ENCODE results near the gene PSMB8. TPM values are rescaled to one million over a fixed set of nuclear protein-coding genes. Genes with fewer than 3 reads are reported as not detected.

The PSMB8 gene
- total RNA-seq, 1 experiment from 2014 or later = 0.96 TPM

DNA sequence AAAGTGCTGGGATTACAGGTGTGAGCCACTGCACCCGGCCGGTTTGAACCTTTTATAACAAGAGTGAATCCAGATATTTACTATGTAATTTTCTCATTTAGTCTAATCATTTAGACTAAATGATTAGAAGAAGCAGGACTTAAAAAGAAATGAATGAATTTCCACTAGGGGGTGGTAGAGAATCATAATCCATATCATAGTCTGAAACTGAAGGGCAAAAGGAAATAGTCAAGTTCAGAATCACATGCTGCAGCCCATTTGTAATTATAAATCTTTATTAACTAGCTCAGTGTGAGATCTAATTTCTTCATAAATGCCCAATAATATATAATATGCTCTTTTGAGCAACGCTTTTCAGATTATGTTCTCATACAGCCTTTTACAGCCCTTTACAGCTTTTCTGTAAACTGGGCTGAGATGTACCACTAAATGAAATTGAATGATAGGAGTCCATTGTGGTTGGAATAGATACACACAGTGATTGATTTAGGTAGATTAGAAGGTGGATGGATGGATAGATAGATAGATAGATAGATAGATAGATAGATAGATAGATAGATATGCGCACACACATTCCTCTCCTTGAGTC is 41.9 kb upstream of the PSMB8 start:
- Histone ChIP-seq H3K4me3 (replicated peaks in 1 of 2; ENCODE audit: low read depth in 1 of 2, low read length in 2 of 2) (no peak overlapping the region), H3K9me2 (ENCODE audit: insufficient read depth) (no peaks in the 10 kb centered on the region), H3K9ac (ENCODE audit: low read length) (no peak overlapping the region), H3K27me3 (ENCODE audit: insufficient read depth, low read length) (no peaks in the 10 kb centered on the region), H3K27ac (ENCODE audit: low read depth, low read length) (no peak overlapping the region), H3K9me3 (ENCODE audit: control insufficient read depth in 1 of 2, insufficient read depth in 1 of 2, low read depth in 1 of 2, low read length in 2 of 2) (no peaks in the 10 kb centered on the region), H3K4me2 (ENCODE audit: low read length) (no peak overlapping the region), H4K20me1 (ENCODE audit: insufficient read depth) (no peaks in the 10 kb centered on the region), H3K79me2 (ENCODE audit: insufficient read depth, low read length) (no peaks in the 10 kb centered on the region), H3K36me3 (ENCODE audit: control insufficient read depth in 1 of 2, insufficient read depth in 2 of 2, low read length in 2 of 2) (no peaks in the 10 kb centered on the region), H2AFZ (ENCODE audit: low read depth, low read length, poor library complexity, severe bottlenecking) (peak overlapping the region; percentile 80), H3K4me1 (ENCODE audit: control insufficient read depth in 1 of 2, insufficient read depth in 2 of 2, low read length in 2 of 2) (peaks cover 0 to 7% of the 10 kb centered on the region in 2 experiments; a peak in 2 of 4 replicates)
- DNase-seq (ENCODE audit: low read depth, low spot score) (peak; percentile 72), ATAC-seq (peak; percentile 80)
- ChIA-PET CTCF (interaction anchor here (0.6 to 2.1 kb wide), 14 partner anchors 8 to 101 kb away, joined by 3 to 39 read pairs (median 4); partner anchors contain the start of genes HLA-DMA, HLA-DMB and TAP2), RAD21 (ENCODE audit: low non-redundant PET in 1 of 2, low total read pairs in 2 of 2, uncharacterized antibody in 2 of 2, unreplicated experiment in 2 of 2) (interaction anchor here (1.0 to 1.7 kb wide), 3 partner anchors 48 to 99 kb away, joined by 3 to 8 read pairs (median 4); no protein-coding TSS in a partner anchor), POLR2A (interaction anchor here (1.4 to 1.6 kb wide), 2 partner anchors 85 to 99 kb away, joined by 6 to 19 read pairs; no protein-coding TSS in a partner anchor)
- intact Hi-C loops (cut with micrococcal nuclease) = loop anchor here (1.0 to 5.0 kb wide), 4 partner anchors 47 to 99 kb away; partner anchors contain the start of gene BRD2
- TF ChIP-seq, protein P1, sequence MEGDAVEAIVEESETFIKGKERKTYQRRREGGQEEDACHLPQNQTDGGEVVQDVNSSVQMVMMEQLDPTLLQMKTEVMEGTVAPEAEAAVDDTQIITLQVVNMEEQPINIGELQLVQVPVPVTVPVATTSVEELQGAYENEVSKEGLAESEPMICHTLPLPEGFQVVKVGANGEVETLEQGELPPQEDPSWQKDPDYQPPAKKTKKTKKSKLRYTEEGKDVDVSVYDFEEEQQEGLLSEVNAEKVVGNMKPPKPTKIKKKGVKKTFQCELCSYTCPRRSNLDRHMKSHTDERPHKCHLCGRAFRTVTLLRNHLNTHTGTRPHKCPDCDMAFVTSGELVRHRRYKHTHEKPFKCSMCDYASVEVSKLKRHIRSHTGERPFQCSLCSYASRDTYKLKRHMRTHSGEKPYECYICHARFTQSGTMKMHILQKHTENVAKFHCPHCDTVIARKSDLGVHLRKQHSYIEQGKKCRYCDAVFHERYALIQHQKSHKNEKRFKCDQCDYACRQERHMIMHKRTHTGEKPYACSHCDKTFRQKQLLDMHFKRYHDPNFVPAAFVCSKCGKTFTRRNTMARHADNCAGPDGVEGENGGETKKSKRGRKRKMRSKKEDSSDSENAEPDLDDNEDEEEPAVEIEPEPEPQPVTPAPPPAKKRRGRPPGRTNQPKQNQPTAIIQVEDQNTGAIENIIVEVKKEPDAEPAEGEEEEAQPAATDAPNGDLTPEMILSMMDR (IDR thresholded peaks at IDR 0.05 in 2 of 3, conservative IDR thresholded peaks at IDR 0.05 in 1 of 3; ENCODE audit: borderline replicate concordance in 1 of 3, insufficient read depth in 1 of 3, low read depth in 2 of 3, low read length in 2 of 3) = peak; percentile 33 to 80 (median 64)
- TF ChIP-seq EGR1 (IDR thresholded peaks at IDR 0.05; ENCODE audit: low read depth) (0 out of 2 replicates have a peak, but pooled peaks have one; percentile 22), RAD21 (IDR thresholded peaks at IDR 0.05; ENCODE audit: low read depth) (peak; percentile 86)
- TF ChIP-seq, protein P2, sequence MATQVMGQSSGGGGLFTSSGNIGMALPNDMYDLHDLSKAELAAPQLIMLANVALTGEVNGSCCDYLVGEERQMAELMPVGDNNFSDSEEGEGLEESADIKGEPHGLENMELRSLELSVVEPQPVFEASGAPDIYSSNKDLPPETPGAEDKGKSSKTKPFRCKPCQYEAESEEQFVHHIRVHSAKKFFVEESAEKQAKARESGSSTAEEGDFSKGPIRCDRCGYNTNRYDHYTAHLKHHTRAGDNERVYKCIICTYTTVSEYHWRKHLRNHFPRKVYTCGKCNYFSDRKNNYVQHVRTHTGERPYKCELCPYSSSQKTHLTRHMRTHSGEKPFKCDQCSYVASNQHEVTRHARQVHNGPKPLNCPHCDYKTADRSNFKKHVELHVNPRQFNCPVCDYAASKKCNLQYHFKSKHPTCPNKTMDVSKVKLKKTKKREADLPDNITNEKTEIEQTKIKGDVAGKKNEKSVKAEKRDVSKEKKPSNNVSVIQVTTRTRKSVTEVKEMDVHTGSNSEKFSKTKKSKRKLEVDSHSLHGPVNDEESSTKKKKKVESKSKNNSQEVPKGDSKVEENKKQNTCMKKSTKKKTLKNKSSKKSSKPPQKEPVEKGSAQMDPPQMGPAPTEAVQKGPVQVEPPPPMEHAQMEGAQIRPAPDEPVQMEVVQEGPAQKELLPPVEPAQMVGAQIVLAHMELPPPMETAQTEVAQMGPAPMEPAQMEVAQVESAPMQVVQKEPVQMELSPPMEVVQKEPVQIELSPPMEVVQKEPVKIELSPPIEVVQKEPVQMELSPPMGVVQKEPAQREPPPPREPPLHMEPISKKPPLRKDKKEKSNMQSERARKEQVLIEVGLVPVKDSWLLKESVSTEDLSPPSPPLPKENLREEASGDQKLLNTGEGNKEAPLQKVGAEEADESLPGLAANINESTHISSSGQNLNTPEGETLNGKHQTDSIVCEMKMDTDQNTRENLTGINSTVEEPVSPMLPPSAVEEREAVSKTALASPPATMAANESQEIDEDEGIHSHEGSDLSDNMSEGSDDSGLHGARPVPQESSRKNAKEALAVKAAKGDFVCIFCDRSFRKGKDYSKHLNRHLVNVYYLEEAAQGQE (IDR thresholded peaks at IDR 0.05; ENCODE audit: low read depth) = no peak
- no TSS peak for BruUV-seq (replicated peaks)

All from HCT116 (cell line).